Measurements from ENCODE around the gene TFPI2. TPM values are rescaled to one million over a fixed set of nuclear protein-coding genes. Genes with fewer than 3 reads are reported as not detected.

Gene TFPI2
- total RNA-seq, 1 experiment from 2014 or later = 4.4 TPM

- Histone ChIP-seq H3K23me2 (ENCODE audit: insufficient read length, low read depth, low read length, poor library complexity, severe bottlenecking) (no peaks in the 10 kb centered on the region), H2AFZ (ENCODE audit: low read length) (no peak overlapping the region), H2BK20ac (ENCODE audit: low read depth, low read length, poor library complexity, severe bottlenecking) (no peak overlapping the region), H2AK5ac (ENCODE audit: insufficient read length, low read length) (no peak overlapping the region), H3K4me2 (ENCODE audit: insufficient read depth, insufficient read length, low read length) (no peak overlapping the region), H3K4me1 (ENCODE audit: insufficient read depth, low read length) (0 out of 2 replicates have a peak, but pooled peaks cover 2% of the 10 kb centered on the region), H3T11ph (ENCODE audit: low read length) (no peak overlapping the region), H3K79me2 (ENCODE audit: insufficient read depth, low read length) (no peaks in the 10 kb centered on the region), H3K27ac (ENCODE audit: insufficient read length, low read depth, low read length) (no peak overlapping the region), H4K8ac (replicated peaks; ENCODE audit: insufficient read length, low read depth, low read length) (no peak overlapping the region), H3K18ac (ENCODE audit: insufficient read length, low read depth, low read length) (no peak overlapping the region), H3K4ac (ENCODE audit: low read depth, low read length) (no peak overlapping the region), H2BK120ac (ENCODE audit: low read depth, low read length, poor library complexity, severe bottlenecking) (no peak overlapping the region), H2BK15ac (ENCODE audit: low read depth, low read length) (no peak overlapping the region), H2BK5ac (ENCODE audit: insufficient read length, low read length) (no peak overlapping the region), H4K5ac (ENCODE audit: insufficient read length, low read depth, low read length) (no peak overlapping the region), H4K91ac (ENCODE audit: insufficient read length, low read depth, low read length) (no peak overlapping the region), H3K14ac (ENCODE audit: insufficient read depth, low read length) (no peak overlapping the region), H3K23ac (ENCODE audit: insufficient read length, low read depth, low read length) (no peak overlapping the region), H3K56ac (ENCODE audit: insufficient read length, low read depth, low read length) (no peak overlapping the region), H3K27me3 (ENCODE audit: insufficient read depth, low read length) (no peaks in the 10 kb centered on the region), H2BK12ac (ENCODE audit: insufficient read length, low read depth, low read length) (no peak overlapping the region), H3K9me3 (ENCODE audit: control insufficient read depth, low read depth, low read length) (no peaks in the 10 kb centered on the region), H3K9ac (ENCODE audit: extremely low read depth, insufficient read length, low read length) (no peak overlapping the region), H4K20me1 (ENCODE audit: control insufficient read depth, insufficient read depth, insufficient read length) (no peaks in the 10 kb centered on the region), H3K79me1 (ENCODE audit: insufficient read depth, low read depth, low read length, poor library complexity, severe bottlenecking) (no peaks in the 10 kb centered on the region)
- no peak overlapping the region for H3K4me3 Mint-ChIP-seq
- no peak overlapping the region for H3K27ac Mint-ChIP-seq
- no peaks in the 10 kb centered on the region for H3K36me3 Mint-ChIP-seq (ENCODE audit: insufficient read depth in 1 of 3, low read depth in 3 of 3)
- no peaks in the 10 kb centered on the region for H3K9me3 Mint-ChIP-seq
- peak; percentile 92 for TF ChIP-seq CTCF (conservative IDR thresholded peaks at IDR 0.05)
- H3K4me1 Mint-ChIP-seq = 0 out of 4 replicates have a peak, but pooled peaks cover 0 to 2% of the 10 kb centered on the region in 2 experiments
- peak; percentile 35 for DNase-seq
- no CpG with 5 or more reads among the region's 1 CpG for WGBS (ENCODE audit: extremely low coverage, insufficient read length, low lambda C conversion rate)
- H3K27me3 Mint-ChIP-seq (ENCODE audit: low read depth) = no peaks in the 10 kb centered on the region; the same call in 1 of the 2 replicates
Measured at GRCh38 chr7:93902777-93903423, 12.3 kb upstream of the TFPI2 start.
